DOHH2 (cell line): Measurements from ENCODE around the gene OBP2A.
"Not testable (repeated sequence)": the region's sequence is repeated elsewhere in the genome, so short reads cannot be mapped to it uniquely, and the experiment has no call there.

ENCODE experiments used
- H3F3A ChIP-seq: fragments of 200-600 bp; sonication (generic), shearing (Covaris generic); 2 replicates; pipeline ENCODE4 v1.6.0; 2016; ENCODE audit warnings: antibody characterized with exemption, mild to moderate bottlenecking; ENCODE audit not compliant: control insufficient read depth, insufficient read depth
- H3K27ac ChIP-seq: fragments of 200-600 bp; sonication (generic); 2 replicates; pipeline ENCODE4 v1.5.1; 2014; ENCODE audit warnings: low read depth, mild to moderate bottlenecking, low read length, moderate library complexity
- H3K27me3 ChIP-seq: fragments of 200-600 bp; sonication (generic); 2 replicates; pipeline ENCODE4 v1.6.1; 2014; ENCODE audit warnings: mild to moderate bottlenecking, low read length, mixed read lengths; ENCODE audit not compliant: control insufficient read depth
- H3K36me3 ChIP-seq: fragments of 200-600 bp; sonication (generic); 2 replicates; pipeline ENCODE4 v1.6.1; 2014; ENCODE audit warnings: mild to moderate bottlenecking, low read length, moderate library complexity, mixed read lengths; ENCODE audit not compliant: control insufficient read depth
- H3K4me1 ChIP-seq: fragments of 200-600 bp; sonication (generic); 2 replicates; pipeline ENCODE4 v1.6.1; 2014; ENCODE audit warnings: mild to moderate bottlenecking, low read length, mixed read lengths; ENCODE audit not compliant: control insufficient read depth
- H3K4me2 ChIP-seq: fragments of 200-600 bp; sonication (generic); 2 replicates; pipeline ENCODE4 v1.6.0; 2014; ENCODE audit warnings: mild to moderate bottlenecking, low read length, moderate library complexity
- H3K4me3 ChIP-seq: fragments of 200-600 bp; sonication (generic); 2 replicates; pipeline ENCODE4 v1.5.1; 2014; ENCODE audit warnings: mild to moderate bottlenecking, low read length, mixed read lengths
- H3K79me2 ChIP-seq: fragments of 200-600 bp; sonication (generic); 2 replicates; pipeline ENCODE4 v1.6.1; 2014; ENCODE audit warnings: mild to moderate bottlenecking, low read length, mixed read lengths; ENCODE audit not compliant: control insufficient read depth
- H3K9me2 ChIP-seq: fragments of 200-600 bp; sonication (generic); replicated peaks from 2 replicates; pipeline ENCODE4 v1.6.1; 2014; ENCODE audit warnings: mild to moderate bottlenecking, low read length, mixed read lengths; ENCODE audit not compliant: control insufficient read depth
- H3K9me3 ChIP-seq: fragments of 200-600 bp; sonication (generic); 2 replicates; pipeline ENCODE4 v1.6.1; 2014; ENCODE audit warnings: antibody characterized with exemption, low read length, mixed read lengths; ENCODE audit not compliant: control insufficient read depth, insufficient read depth
- H4K20me1 ChIP-seq: fragments of 200-600 bp; sonication (generic); 2 replicates; pipeline ENCODE4 v1.6.0; 2014; ENCODE audit warnings: low read depth, mild to moderate bottlenecking, antibody characterized with exemption, low read length, moderate library complexity; ENCODE audit not compliant: control insufficient read depth, insufficient read depth
- CTCF ChIP-seq: fragments of 200-600 bp; sonication (generic); IDR thresholded peaks from one replicate; pipeline ENCODE4 v1.5.1; 2014; ENCODE audit warnings: antibody characterized with exemption, mild to moderate bottlenecking, low read depth, low read length; ENCODE audit not compliant: poor library complexity, severe bottlenecking
- EZH2phosphoT487 ChIP-seq: fragments of 200-600 bp; sonication (generic); IDR thresholded peaks from 2 replicates; pipeline ENCODE4 v1.6.1; 2017; ENCODE audit warnings: borderline replicate concordance, mild to moderate bottlenecking, antibody characterized with exemption, low read length, moderate library complexity, mixed read lengths

OBP2A gene

GRCh38 chr9:135531096-135531495 is 14.8 kb upstream of the OBP2A start:
- no peaks in the 10 kb centered on the region for H3K9me3 ChIP-seq
- no peaks in the 10 kb centered on the region for H3K4me1 ChIP-seq
- no peaks in the 10 kb centered on the region for H3K9me2 ChIP-seq
- H3K4me2 ChIP-seq, result no peak overlapping the region
- no peak for TF ChIP-seq EZH2phosphoT487
- no peak for TF ChIP-seq CTCF
- H3F3A ChIP-seq, result 0 out of 2 replicates have a peak, but pooled peaks cover 2% of the 10 kb centered on the region
- H3K27me3 ChIP-seq, result no peaks in the 10 kb centered on the region
- no peaks in the 10 kb centered on the region for H4K20me1 ChIP-seq
- H3K79me2 ChIP-seq, result no peaks in the 10 kb centered on the region
- H3K27ac ChIP-seq, result no peak overlapping the region
- H3K36me3 ChIP-seq, result no peaks in the 10 kb centered on the region
- no peak overlapping the region for H3K4me3 ChIP-seq

- no peak overlapping the region for H3K4me2 ChIP-seq
Measured at GRCh38 chr9:135533113-135533512, 12.8 kb upstream of the OBP2A start.

GRCh38 chr9:135533674-135534073 is 12.3 kb upstream of the OBP2A start:
- H3K79me2 ChIP-seq, result no peaks in the 10 kb centered on the region
- H3K27ac ChIP-seq, result no peak overlapping the region
- H3K4me2 ChIP-seq, result no peak overlapping the region
- 0 out of 2 replicates have a peak, but pooled peaks cover 2% of the 10 kb centered on the region for H3F3A ChIP-seq
- TF ChIP-seq CTCF, result no peak
- TF ChIP-seq EZH2phosphoT487, result no peak
- no peaks in the 10 kb centered on the region for H4K20me1 ChIP-seq
- no peaks in the 10 kb centered on the region for H3K4me1 ChIP-seq
- no peaks in the 10 kb centered on the region for H3K36me3 ChIP-seq
- no peaks in the 10 kb centered on the region for H3K9me3 ChIP-seq
- no peak overlapping the region for H3K4me3 ChIP-seq
- H3K9me2 ChIP-seq, result no peaks in the 10 kb centered on the region
- no peaks in the 10 kb centered on the region for H3K27me3 ChIP-seq

More at GRCh38 chr9:135533113-135533512, 12.8 kb upstream of the OBP2A start:
- Histone ChIP-seq H3K27me3 (no peaks in the 10 kb centered on the region), H3K4me3 (no peak overlapping the region), H3K9me3 (no peaks in the 10 kb centered on the region), H3K27ac (no peak overlapping the region), H3K36me3 (no peaks in the 10 kb centered on the region), H4K20me1 (no peaks in the 10 kb centered on the region), H3F3A (0 out of 2 replicates have a peak, but pooled peaks cover 2% of the 10 kb centered on the region), H3K79me2 (no peaks in the 10 kb centered on the region), H3K9me2 (no peaks in the 10 kb centered on the region), H3K4me1 (no peaks in the 10 kb centered on the region)
- TF ChIP-seq EZH2phosphoT487, result no peak
- no peak for TF ChIP-seq CTCF

- H3F3A ChIP-seq, H3K79me2 ChIP-seq, H3K9me2 ChIP-seq, H3K9me3 ChIP-seq, H4K20me1 ChIP-seq, H3K27ac ChIP-seq, H3K4me3 ChIP-seq, H3K4me2 ChIP-seq, H3K27me3 ChIP-seq, H3K4me1 ChIP-seq, H3K36me3 ChIP-seq: not testable (repeated sequence)
Measured at GRCh38 chr9:135534192-135534711, 11.7 kb upstream of the OBP2A start.

GRCh38 chr9:135534826-135535225 is 11.1 kb upstream of the OBP2A start:
- not testable (repeated sequence) for H3K4me2 ChIP-seq, H3K4me1 ChIP-seq, H3K79me2 ChIP-seq, H3K9me3 ChIP-seq, H3K27me3 ChIP-seq, H3K9me2 ChIP-seq, H4K20me1 ChIP-seq, H3K27ac ChIP-seq, H3K4me3 ChIP-seq, H3F3A ChIP-seq, H3K36me3 ChIP-seq

GRCh38 chr9:135535631-135536030 is 10.3 kb upstream of the OBP2A start:
- not testable (repeated sequence) for H3K36me3 ChIP-seq, H3F3A ChIP-seq, H3K9me2 ChIP-seq, H3K4me3 ChIP-seq, H4K20me1 ChIP-seq, H3K4me2 ChIP-seq, H3K27me3 ChIP-seq, H3K9me3 ChIP-seq, H3K27ac ChIP-seq, H3K4me1 ChIP-seq, H3K79me2 ChIP-seq
